ENCODE data around the gene SERPINA5. TPM values are rescaled to one million over a fixed set of nuclear protein-coding genes. Genes with fewer than 3 reads are reported as not detected.

Gene SERPINA5
- total and polyA plus RNA-seq, 2 of the 8 experiments (the other 6 are each of a cell fraction or from before 2014, with no cell fraction given) = 1.8 to 1.9 TPM

- Histone ChIP-seq H3K36me3 (ENCODE audit: control insufficient read depth in 2 of 4, insufficient read depth in 4 of 4, low read length in 3 of 4) (no peaks in the 10 kb centered on the region), H3K4ac (replicated peaks; ENCODE audit: insufficient read length, low read depth, low read length) (no peak overlapping the region), H2BK5ac (ENCODE audit: low read depth, low read length) (no peak overlapping the region), H2AK5ac (ENCODE audit: low read depth, low read length) (no peak overlapping the region), H4K5ac (ENCODE audit: insufficient read length, low read depth, low read length) (no peak overlapping the region), H3K23ac (ENCODE audit: insufficient read length) (no peak overlapping the region), H3K23me2 (ENCODE audit: low read depth, low read length) (no peaks in the 10 kb centered on the region), H2BK15ac (ENCODE audit: low read length) (no peak overlapping the region), H2BK20ac (ENCODE audit: low read length) (no peak overlapping the region), H3K79me2 (ENCODE audit: control insufficient read depth in 1 of 2, insufficient read depth in 2 of 2, low read length in 2 of 2) (no peaks in the 10 kb centered on the region), H3K27ac (ENCODE audit: low read depth, low read length) (no peak overlapping the region), H3K18ac (ENCODE audit: extremely low read depth, low read length) (no peak overlapping the region), H3K27me3 (replicated peaks in 1 of 4; ENCODE audit: control insufficient read depth in 3 of 4, extremely low read depth in 1 of 4, insufficient read depth in 3 of 4, low read length in 3 of 4) (peaks cover 0 to 2% (median 0%) of the 10 kb centered on the region in 4 experiments; a peak in 2 of 7 replicates), H3K4me1 (replicated peaks in 1 of 4; ENCODE audit: control insufficient read depth in 3 of 4, insufficient read depth in 4 of 4, low read length in 3 of 4) (peaks cover 0 to 4% (median 1%) of the 10 kb centered on the region in 4 experiments; a peak in 1 of 7 replicates), H4K91ac (replicated peaks; ENCODE audit: insufficient read length, low read length) (no peak overlapping the region), H3K4me3 (ENCODE audit: extremely low read depth in 1 of 4, insufficient read depth in 2 of 4, low read depth in 3 of 4, low read length in 4 of 4) (no peak overlapping the region), H3K14ac (ENCODE audit: insufficient read length) (no peak overlapping the region), H3K9me3 (ENCODE audit: insufficient read depth in 2 of 2, low read depth in 1 of 2, low read length in 1 of 2) (peaks cover 7 to 8% of the 10 kb centered on the region in 2 experiments; a peak in 2 of 4 replicates), H2BK12ac (ENCODE audit: low read depth, low read length) (no peak overlapping the region), H3K4me2 (ENCODE audit: insufficient read depth in 1 of 2, low read depth in 2 of 2, low read length in 2 of 2) (no peak overlapping the region), H2BK120ac (replicated peaks; ENCODE audit: low read depth, low read length) (no peak overlapping the region), H4K20me1 (replicated peaks in 1 of 2; ENCODE audit: control insufficient read depth in 1 of 2, insufficient read depth in 2 of 2, low read length in 2 of 2) (no peaks in the 10 kb centered on the region), H3K79me1 (ENCODE audit: low read depth, low read length) (no peaks in the 10 kb centered on the region), H4K8ac (ENCODE audit: extremely low read depth, insufficient read depth, low read length) (no peak overlapping the region), H2AFZ (ENCODE audit: low read length) (no peak overlapping the region), H3K56ac (replicated peaks; ENCODE audit: insufficient read length, low read depth, low read length) (no peak overlapping the region), H3K9ac (replicated peaks in 1 of 4; ENCODE audit: extremely low read depth in 1 of 4, low read depth in 3 of 4, low read length in 3 of 4) (no peak overlapping the region)
- ChIA-PET CTCF (ENCODE audit: partially characterized antibody) (interaction anchor here (0.6 to 1.5 kb wide), 4 partner anchors 14 to 201 kb away, joined by 3 to 4 read pairs (median 4); no protein-coding TSS in a partner anchor), POLR2A (ENCODE audit: partially characterized antibody) (no interaction called here)
- DNase-seq (ENCODE audit: low read depth in 1 of 2, low spot score in 2 of 2) (no peak), FAIRE-seq (no peak)
- WGBS, 2 experiments (ENCODE audit: extremely low coverage in 1 of 2, insufficient coverage in 1 of 2, insufficient read length in 1 of 2, insufficient replicate concordance in 2 of 2, low coverage in 1 of 2, low lambda C conversion rate in 2 of 2, missing lambda C conversion rate in 1 of 2) = 86% methylated on average over 3 of the region's 3 CpGs; no CpG with 5 or more reads in 1 of the 2 experiments
- TF ChIP-seq CTCF (IDR thresholded peaks at IDR 0.05; ENCODE audit: control extremely low read depth in 1 of 3, insufficient read depth in 1 of 3, low read depth in 1 of 3, low read length in 3 of 3) (no peak), SP4 (IDR thresholded peaks at IDR 0.05; ENCODE audit: low read length) (no peak), GTF2F1 (IDR thresholded peaks at IDR 0.05; ENCODE audit: borderline replicate concordance, low read depth, low read length) (no peak), CTBP2 (IDR thresholded peaks at IDR 0.05; ENCODE audit: borderline replicate concordance, insufficient read depth, insufficient read length, low read length) (no peak), RAD21 (IDR thresholded peaks at IDR 0.05 in 1 of 2, conservative IDR thresholded peaks at IDR 0.05 in 1 of 2; ENCODE audit: low read depth in 2 of 2, low read length in 2 of 2) (no peak), EP300 (IDR thresholded peaks at IDR 0.05; ENCODE audit: borderline replicate concordance in 1 of 2, low read depth in 2 of 2, low read length in 2 of 2) (no peak), TEAD4 (IDR thresholded peaks at IDR 0.05; ENCODE audit: low read depth, low read length) (no peak), TCF12 (IDR thresholded peaks at IDR 0.05; ENCODE audit: low read depth, low read length) (no peak), CEBPB (IDR thresholded peaks at IDR 0.05; ENCODE audit: low read depth, low read length) (no peak), RBBP5 (IDR thresholded peaks at IDR 0.05; ENCODE audit: borderline replicate concordance, low read depth, low read length) (no peak), YY1 (IDR thresholded peaks at IDR 0.05; ENCODE audit: low read depth, low read length) (no peak)
These were observed 1.6 kb downstream of the SERPINA5 start for GRCh38 chr14:94582851-94583250.

Data from H1 (cell line).